Measurements from ENCODE around the gene MPI. TPM values are rescaled to one million over a fixed set of nuclear protein-coding genes. Genes with fewer than 3 reads are reported as not detected.

MPI gene
- total RNA-seq, 1 experiment from 2014 or later = 57.5 TPM

DNA sequence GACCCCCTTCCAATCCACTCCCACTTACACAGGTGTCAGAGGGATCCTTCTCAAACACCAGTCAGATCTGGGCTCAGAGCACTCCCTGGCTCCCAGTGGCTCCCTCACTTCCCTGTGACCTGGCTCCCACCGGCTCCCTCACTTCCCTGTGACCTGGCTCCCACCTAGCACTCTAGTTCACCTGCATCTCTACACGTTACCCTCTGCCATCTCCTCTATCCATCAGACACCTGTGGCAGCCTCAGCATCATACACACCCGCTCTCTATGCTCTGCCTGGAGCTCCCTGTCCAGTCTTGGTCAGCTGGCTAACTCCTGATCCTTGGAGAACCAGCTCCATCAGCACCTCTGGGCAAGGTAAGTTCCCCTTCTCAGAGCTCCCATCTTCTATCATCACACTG lies 61.2 kb downstream of the MPI start:
- no peak overlapping the region for H4K5ac ChIP-seq (ENCODE audit: insufficient read length, low read depth, low read length)
- no peaks in the 10 kb centered on the region; the same call in 1 of the 2 replicates for H3K4me1 ChIP-seq (ENCODE audit: insufficient read depth, low read length)
- TF ChIP-seq, protein P1, sequence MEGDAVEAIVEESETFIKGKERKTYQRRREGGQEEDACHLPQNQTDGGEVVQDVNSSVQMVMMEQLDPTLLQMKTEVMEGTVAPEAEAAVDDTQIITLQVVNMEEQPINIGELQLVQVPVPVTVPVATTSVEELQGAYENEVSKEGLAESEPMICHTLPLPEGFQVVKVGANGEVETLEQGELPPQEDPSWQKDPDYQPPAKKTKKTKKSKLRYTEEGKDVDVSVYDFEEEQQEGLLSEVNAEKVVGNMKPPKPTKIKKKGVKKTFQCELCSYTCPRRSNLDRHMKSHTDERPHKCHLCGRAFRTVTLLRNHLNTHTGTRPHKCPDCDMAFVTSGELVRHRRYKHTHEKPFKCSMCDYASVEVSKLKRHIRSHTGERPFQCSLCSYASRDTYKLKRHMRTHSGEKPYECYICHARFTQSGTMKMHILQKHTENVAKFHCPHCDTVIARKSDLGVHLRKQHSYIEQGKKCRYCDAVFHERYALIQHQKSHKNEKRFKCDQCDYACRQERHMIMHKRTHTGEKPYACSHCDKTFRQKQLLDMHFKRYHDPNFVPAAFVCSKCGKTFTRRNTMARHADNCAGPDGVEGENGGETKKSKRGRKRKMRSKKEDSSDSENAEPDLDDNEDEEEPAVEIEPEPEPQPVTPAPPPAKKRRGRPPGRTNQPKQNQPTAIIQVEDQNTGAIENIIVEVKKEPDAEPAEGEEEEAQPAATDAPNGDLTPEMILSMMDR (conservative IDR thresholded peaks at IDR 0.05) = no peak
- H3K56ac ChIP-seq (ENCODE audit: insufficient read length, low read depth, low read length) = no peak overlapping the region
- H3K79me1 ChIP-seq (ENCODE audit: insufficient read depth, low read depth, low read length, poor library complexity, severe bottlenecking) = no peaks in the 10 kb centered on the region
- Mint-ChIP-seq H3K4me3 (0 out of 5 replicates have a peak overlapping the region, but pooled peaks of 1 of the 2 experiments have one; percentile 0), H3K4me1 (peaks cover 27 to 30% of the 10 kb centered on the region in 2 experiments), H3K27ac (peak overlapping the region in 1 of 3 experiments; percentile 23; a peak in 1 of 7 replicates), H3K27me3 (ENCODE audit: low read depth) (peaks cover 21% of the 10 kb centered on the region), H3K9me3 (no peaks in the 10 kb centered on the region), H3K36me3 (ENCODE audit: insufficient read depth in 1 of 3, low read depth in 3 of 3) (peaks cover 0 to 2% (median 0%) of the 10 kb centered on the region in 3 experiments; a peak in 2 of 7 replicates)
- H3T11ph ChIP-seq (ENCODE audit: low read length) = no peak overlapping the region
- no peak overlapping the region for H2BK20ac ChIP-seq (ENCODE audit: low read depth, low read length, poor library complexity, severe bottlenecking)
- no peak overlapping the region for H4K91ac ChIP-seq (ENCODE audit: insufficient read length, low read depth, low read length)
- no peak overlapping the region for H2AK5ac ChIP-seq (ENCODE audit: insufficient read length, low read length)
- no peak overlapping the region for H3K9ac ChIP-seq (ENCODE audit: extremely low read depth, insufficient read length, low read length)
- H3K27me3 ChIP-seq (ENCODE audit: insufficient read depth, low read length) = peaks cover 3% of the 10 kb centered on the region; the same call in 1 of the 2 replicates
- H3K18ac ChIP-seq (ENCODE audit: insufficient read length, low read depth, low read length) = no peak overlapping the region
- H2BK15ac ChIP-seq (ENCODE audit: low read depth, low read length) = no peak overlapping the region
- H2BK12ac ChIP-seq (ENCODE audit: insufficient read length, low read depth, low read length) = no peak overlapping the region
- no peak overlapping the region for H2BK5ac ChIP-seq (ENCODE audit: insufficient read length, low read length)
- H3K23ac ChIP-seq (ENCODE audit: insufficient read length, low read depth, low read length) = no peak overlapping the region
- H3K14ac ChIP-seq (ENCODE audit: insufficient read depth, low read length) = no peak overlapping the region
- H3K4ac ChIP-seq (ENCODE audit: low read depth, low read length) = no peak overlapping the region
- WGBS (ENCODE audit: extremely low coverage, insufficient read length, low lambda C conversion rate) = no CpG with 5 or more reads among the region's 3 CpGs
- H2AFZ ChIP-seq (ENCODE audit: low read length) = no peak overlapping the region
- peaks cover 8% of the 10 kb centered on the region for H3K23me2 ChIP-seq (ENCODE audit: insufficient read length, low read depth, low read length, poor library complexity, severe bottlenecking)
- no peak overlapping the region for H3K27ac ChIP-seq (ENCODE audit: insufficient read length, low read depth, low read length)
- no peak overlapping the region for H3K4me2 ChIP-seq (ENCODE audit: insufficient read depth, insufficient read length, low read length)
- H4K20me1 ChIP-seq (ENCODE audit: control insufficient read depth, insufficient read depth, insufficient read length) = no peaks in the 10 kb centered on the region
- DNase-seq = no peak
- no peak overlapping the region for H4K8ac ChIP-seq (replicated peaks; ENCODE audit: insufficient read length, low read depth, low read length)
- no peak overlapping the region for H2BK120ac ChIP-seq (ENCODE audit: low read depth, low read length, poor library complexity, severe bottlenecking)
- no peaks in the 10 kb centered on the region for H3K9me3 ChIP-seq (ENCODE audit: control insufficient read depth, low read depth, low read length)
- peaks cover 3% of the 10 kb centered on the region; the same call in 1 of the 2 replicates for H3K79me2 ChIP-seq (ENCODE audit: insufficient read depth, low read length)

Small RNA genes within 50 kb of the gene (microRNA-seq; reads per million reads assigned to microRNA genes)
- gene MIR6882 (ENCODE audit: borderline microRNAs expressed) = not detected

Other genes with a start within 250 kb of the MPI start
- gene EDC3, start 194.0 kb upstream of the MPI start, total RNA-seq (2021) = 56.6 and 60.5 TPM in 2 replicates
- 0.33 TPM in 1 of 2 replicates, not detected in the other for gene CYP1A1, start 164.5 kb upstream of the MPI start, total RNA-seq (2021)
- not detected in 2 replicates for gene CYP1A2, start 141.2 kb upstream of the MPI start, total RNA-seq (2021)
- 49.2 and 49.3 TPM in 2 replicates for gene CSK, start 108.0 kb upstream of the MPI start, total RNA-seq (2021)
- gene LMAN1L, start 77.2 kb upstream of the MPI start, total RNA-seq (2021) = not detected in 2 replicates
- gene CPLX3, start 63.4 kb upstream of the MPI start, total RNA-seq (2021) = not detected in 2 replicates
- gene ULK3, start 46.9 kb upstream of the MPI start, total RNA-seq (2021) = 31.1 and 34.0 TPM in 2 replicates
- 49.0 and 50.2 TPM in 2 replicates for gene SCAMP2, start 16.7 kb upstream of the MPI start, total RNA-seq (2021)
- 60.3 and 69.0 TPM in 2 replicates for gene FAM219B, start 16.8 kb downstream of the MPI start, total RNA-seq (2021)
- gene COX5A, start 48.0 kb downstream of the MPI start, total RNA-seq (2021) = 331 and 336 TPM in 2 replicates
- 12.6 and 13.0 TPM in 2 replicates for gene RPP25, start 66.7 kb downstream of the MPI start, total RNA-seq (2021)
- 45.8 and 47.8 TPM in 2 replicates for gene SCAMP5, start 105.5 kb downstream of the MPI start, total RNA-seq (2021)
- gene PPCDC, start 133.5 kb downstream of the MPI start, total RNA-seq (2021) = 17.6 and 22.7 TPM in 2 replicates